Esophagus muscularis mucosa (tissue), 4 donors: ENCODE results near the gene TAGLN2.

ENCODE experiments used
- CTCF ChIP-seq, 3 experiments: fragments of 200-600 bp in 2 of 3; fragments of 450-650 bp in 1 of 3; sonication (generic) in 2 of 3; IDR thresholded peaks; one replicate each; pipeline ENCODE4 v1.5.1; 2017 to 2019; ENCODE audit warnings: antibody characterized with exemption in 3 of 3, mild to moderate bottlenecking in 2 of 3, moderate library complexity in 1 of 3
- EP300 ChIP-seq: sonication (generic); formaldehyde crosslinking; IDR thresholded peaks from one replicate; pipeline ENCODE4 v1.6.1; 2017; ENCODE audit warnings: antibody characterized with exemption
- POLR2A ChIP-seq: fragments of 450-650 bp; IDR thresholded peaks from one replicate; pipeline ENCODE4 v1.6.1; 2017; ENCODE audit warnings: antibody characterized with exemption, moderate library complexity, mild to moderate bottlenecking, low read depth

GRCh38 chr1:159968901-159969300 is 43.6 kb upstream of the TAGLN2 start:
- TF ChIP-seq CTCF (IDR thresholded peaks at IDR 0.05) (no peak), POLR2A (no peak), EP300 (no peak)
